ENCODE results near the gene RBFOX1. TPM values are rescaled to one million over a fixed set of nuclear protein-coding genes. Genes with fewer than 3 reads are reported as not detected.

Gene RBFOX1
- total and polyA plus RNA-seq, 2 experiments from 2014 or later, result 5.7 to 7.4 TPM

GRCh38 chr16:7713244-7713643 lies 380.6 kb downstream of the RBFOX1 start:
- TF ChIP-seq CTCF (IDR thresholded peaks at IDR 0.05; ENCODE audit: low read depth, low read length), result no peak
- H3K27ac ChIP-seq, result no peak overlapping the region
- no peak for DNase-seq (ENCODE audit: low read depth in 1 of 2, low spot score in 1 of 2)
- H3K9me3 ChIP-seq (ENCODE audit: low read depth), result no peaks in the 10 kb centered on the region
- no peaks in the 10 kb centered on the region for H3K36me3 ChIP-seq
- H3K27me3 ChIP-seq, result peaks cover 5% of the 10 kb centered on the region
- H3K4me1 ChIP-seq (ENCODE audit: low read depth), result peaks cover 3% of the 10 kb centered on the region
- no peak overlapping the region for H3K4me3 ChIP-seq

GRCh38 chr16:7714775-7715174 lies 382.1 kb downstream of the RBFOX1 start:
- Histone ChIP-seq H3K4me3 (no peak overlapping the region), H3K36me3 (no peaks in the 10 kb centered on the region), H3K9me3 (ENCODE audit: low read depth) (no peaks in the 10 kb centered on the region), H3K27me3 (peaks cover 5% of the 10 kb centered on the region), H3K27ac (no peak overlapping the region), H3K4me1 (ENCODE audit: low read depth) (peaks cover 3% of the 10 kb centered on the region)
- DNase-seq (ENCODE audit: low read depth in 1 of 2, low spot score in 1 of 2), result no peak
- no peak for TF ChIP-seq CTCF (IDR thresholded peaks at IDR 0.05; ENCODE audit: low read depth, low read length)

DNA sequence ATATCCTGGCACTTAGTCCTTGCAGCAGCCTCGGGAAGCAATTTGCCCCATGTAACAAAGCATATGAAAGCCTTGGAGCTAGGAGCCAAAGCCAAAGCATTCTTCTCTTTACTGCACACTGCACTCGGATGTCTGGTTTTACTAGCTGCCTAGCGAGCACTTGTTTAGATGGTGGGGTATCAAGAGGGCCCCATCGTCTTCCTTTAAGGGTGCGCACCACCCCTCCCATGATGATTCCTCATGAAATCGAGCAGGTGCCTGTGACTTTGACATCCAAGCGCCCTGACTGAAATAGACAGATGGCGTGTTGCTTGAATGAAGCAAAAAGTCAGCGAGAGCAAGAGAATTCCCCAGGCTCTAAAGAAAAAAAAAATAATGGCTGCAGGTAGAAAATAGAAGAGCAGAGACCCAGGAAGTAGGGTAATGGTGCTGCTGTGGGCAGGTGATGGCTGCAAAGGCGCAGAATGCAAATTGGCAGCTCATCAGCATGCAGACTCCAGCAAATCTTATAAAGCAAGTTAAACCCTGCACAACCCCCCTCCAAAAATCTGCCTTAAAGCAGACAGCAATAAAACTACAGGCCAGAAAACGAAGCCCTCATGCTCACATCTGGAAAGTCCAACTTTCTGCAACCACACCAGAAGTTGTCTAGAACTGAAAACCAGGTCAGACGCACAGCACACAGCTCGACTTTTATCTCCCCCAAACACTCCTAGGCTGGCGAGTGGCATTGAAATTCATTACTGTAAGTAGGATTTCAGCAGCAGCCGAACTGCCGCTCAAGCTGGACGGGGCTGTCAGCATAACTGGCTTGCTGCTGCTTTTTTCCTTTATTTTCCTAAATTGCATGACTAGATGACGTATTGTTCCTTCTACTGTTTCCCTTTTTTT lies 384.3 kb downstream of the RBFOX1 start:
- H3K4me3 ChIP-seq, result no peak overlapping the region
- H3K36me3 ChIP-seq, result no peaks in the 10 kb centered on the region
- no peak overlapping the region for H3K27ac ChIP-seq
- H3K9me3 ChIP-seq (ENCODE audit: low read depth), result no peaks in the 10 kb centered on the region
- DNase-seq (ENCODE audit: low read depth in 1 of 2, low spot score in 1 of 2), result no peak
- H3K27me3 ChIP-seq, result peaks cover 5% of the 10 kb centered on the region
- H3K4me1 ChIP-seq (ENCODE audit: low read depth), result peaks cover 3% of the 10 kb centered on the region
- no peak for TF ChIP-seq CTCF (IDR thresholded peaks at IDR 0.05; ENCODE audit: low read depth, low read length)

- H3K27ac ChIP-seq, result no peak overlapping the region
- H3K36me3 ChIP-seq, result no peaks in the 10 kb centered on the region
- no peaks in the 10 kb centered on the region for H3K4me1 ChIP-seq (ENCODE audit: low read depth)
- DNase-seq (ENCODE audit: low read depth in 1 of 2, low spot score in 1 of 2), result no peak
- no peaks in the 10 kb centered on the region for H3K9me3 ChIP-seq (ENCODE audit: low read depth)
- no peak overlapping the region for H3K4me3 ChIP-seq
- TF ChIP-seq CTCF (IDR thresholded peaks at IDR 0.05; ENCODE audit: low read depth, low read length), result no peak
- no peaks in the 10 kb centered on the region for H3K27me3 ChIP-seq
Observed at GRCh38 chr16:7722761-7723160, 390.1 kb downstream of the RBFOX1 start.

GRCh38 chr16:7731141-7731540 lies 398.5 kb downstream of the RBFOX1 start:
- no peaks in the 10 kb centered on the region for H3K4me1 ChIP-seq (ENCODE audit: low read depth)
- H3K4me3 ChIP-seq, result no peak overlapping the region
- H3K36me3 ChIP-seq, result no peaks in the 10 kb centered on the region
- H3K27me3 ChIP-seq, result no peaks in the 10 kb centered on the region
- H3K9me3 ChIP-seq (ENCODE audit: low read depth), result no peaks in the 10 kb centered on the region
- no peak overlapping the region for H3K27ac ChIP-seq
- TF ChIP-seq CTCF (IDR thresholded peaks at IDR 0.05; ENCODE audit: low read depth, low read length), result no peak
- no peak for DNase-seq (ENCODE audit: low read depth in 1 of 2, low spot score in 1 of 2)
